ENCODE data around the gene CCDC57.
A peak's percentile ranks its signal among the peaks of the same experiment; 100 is the strongest.

The CCDC57 gene

DNA sequence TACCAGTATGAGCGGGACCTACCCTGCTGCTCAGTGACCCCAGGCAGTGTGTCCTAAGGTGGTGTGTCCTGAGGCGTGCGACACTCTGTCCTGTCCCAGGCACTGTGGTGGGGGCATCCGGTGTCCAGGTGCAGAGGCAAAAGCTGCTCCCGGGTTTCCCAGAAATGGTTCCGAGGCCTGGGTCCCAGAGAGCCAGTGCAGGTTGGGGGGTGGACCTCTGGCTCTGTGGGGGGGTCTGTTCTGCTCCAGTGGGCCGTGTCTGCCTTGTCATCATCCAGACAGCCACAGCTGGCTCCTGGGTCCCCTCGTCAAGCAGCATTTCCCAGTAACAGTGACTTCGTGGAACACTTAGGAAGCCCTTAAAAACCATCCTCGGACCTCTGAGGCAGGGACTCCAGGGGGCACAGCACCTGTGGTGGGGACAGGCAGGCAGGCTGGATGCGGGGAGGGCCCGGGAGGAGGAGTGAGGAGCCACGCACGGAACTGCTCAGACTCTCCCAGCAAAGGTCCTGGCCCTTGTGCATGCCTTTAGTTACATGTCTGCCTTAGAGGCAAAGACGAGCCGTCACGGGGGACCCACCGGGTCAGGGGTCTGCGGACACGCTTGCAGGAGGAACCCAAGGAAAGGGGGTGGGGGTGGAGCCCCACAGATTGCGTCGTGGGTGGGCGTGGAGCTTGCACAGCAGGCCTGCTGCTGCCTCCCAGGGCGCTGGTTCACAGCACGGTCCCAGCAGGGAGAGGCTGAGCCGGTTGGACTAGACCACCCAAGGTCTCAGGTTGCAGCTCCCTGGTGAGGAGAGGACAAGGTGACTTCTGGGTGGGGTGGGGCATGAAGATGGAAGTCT, 21.8 kb upstream of the CCDC57 start:
- DNase-seq = no peak

DNA sequence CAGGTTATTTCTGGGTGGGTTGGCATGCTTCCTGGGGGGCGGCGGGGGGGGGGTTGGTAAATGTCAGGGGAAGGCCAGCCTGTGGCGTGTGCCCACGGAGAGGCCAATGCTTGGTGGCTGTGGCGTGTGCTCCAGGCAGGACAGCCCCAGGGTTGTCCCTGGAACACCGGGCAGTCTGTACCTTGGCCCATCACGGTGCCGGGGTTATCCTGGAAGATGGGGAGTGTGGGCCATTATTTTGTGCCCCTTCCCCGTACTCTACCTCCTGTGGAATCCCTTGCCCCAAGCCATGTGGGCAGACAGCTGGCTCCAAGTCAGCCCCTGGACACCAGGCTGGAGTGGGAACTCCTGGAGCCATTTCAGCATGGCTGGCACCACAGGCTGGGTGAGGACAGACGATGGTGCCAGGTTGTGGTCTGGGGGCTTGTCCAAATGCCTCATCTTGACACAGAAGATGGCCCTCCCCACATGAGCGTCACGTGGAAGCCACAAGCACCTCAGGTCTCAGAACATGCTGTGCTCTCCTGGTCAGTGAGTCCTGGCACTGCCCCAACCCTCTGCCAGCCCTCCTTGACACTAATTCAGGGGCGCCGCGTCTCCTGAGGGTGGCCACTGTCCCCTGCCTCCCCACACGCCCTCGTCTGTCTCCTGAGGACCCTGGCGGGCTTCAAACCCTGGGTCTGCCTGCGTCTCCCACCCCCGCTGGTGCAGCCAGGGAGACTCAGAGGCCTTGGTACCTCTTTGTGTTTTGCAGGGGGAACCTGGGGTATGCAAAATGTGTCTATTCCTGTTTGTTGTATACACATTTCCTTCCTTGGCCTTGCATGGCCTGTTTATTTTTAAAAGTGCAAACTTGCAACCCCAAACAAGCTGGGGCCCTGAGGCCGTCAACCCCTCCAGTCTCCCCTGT, 20.5 kb upstream of the CCDC57 start:
- DNase-seq = no peak

DNA sequence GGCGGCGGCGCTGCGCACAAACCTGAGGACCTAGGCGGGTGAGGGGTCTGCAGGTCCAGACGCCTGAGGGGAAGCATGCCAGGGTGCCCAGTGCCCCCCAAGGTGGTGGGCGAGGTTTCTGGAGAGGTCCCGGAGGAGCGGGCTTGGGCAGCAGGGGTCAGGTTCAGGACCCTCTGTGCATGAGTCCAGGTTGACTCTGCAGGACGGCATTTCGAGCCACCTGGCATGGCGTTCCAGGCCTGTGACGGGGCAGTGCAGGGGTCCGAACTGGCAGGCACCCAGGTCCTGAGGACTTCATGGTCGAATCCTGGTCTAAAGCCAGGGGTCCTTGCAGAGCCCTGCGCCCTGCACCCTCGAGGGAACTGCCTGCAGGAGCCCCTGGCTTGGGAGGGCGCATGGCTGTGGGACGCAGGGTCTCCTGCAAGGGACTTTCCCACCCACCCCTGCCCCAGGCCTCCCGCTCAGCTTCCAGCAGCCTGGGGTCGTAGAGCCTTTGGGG, 19.7 kb upstream of the CCDC57 start:
- no peak for DNase-seq

DNA sequence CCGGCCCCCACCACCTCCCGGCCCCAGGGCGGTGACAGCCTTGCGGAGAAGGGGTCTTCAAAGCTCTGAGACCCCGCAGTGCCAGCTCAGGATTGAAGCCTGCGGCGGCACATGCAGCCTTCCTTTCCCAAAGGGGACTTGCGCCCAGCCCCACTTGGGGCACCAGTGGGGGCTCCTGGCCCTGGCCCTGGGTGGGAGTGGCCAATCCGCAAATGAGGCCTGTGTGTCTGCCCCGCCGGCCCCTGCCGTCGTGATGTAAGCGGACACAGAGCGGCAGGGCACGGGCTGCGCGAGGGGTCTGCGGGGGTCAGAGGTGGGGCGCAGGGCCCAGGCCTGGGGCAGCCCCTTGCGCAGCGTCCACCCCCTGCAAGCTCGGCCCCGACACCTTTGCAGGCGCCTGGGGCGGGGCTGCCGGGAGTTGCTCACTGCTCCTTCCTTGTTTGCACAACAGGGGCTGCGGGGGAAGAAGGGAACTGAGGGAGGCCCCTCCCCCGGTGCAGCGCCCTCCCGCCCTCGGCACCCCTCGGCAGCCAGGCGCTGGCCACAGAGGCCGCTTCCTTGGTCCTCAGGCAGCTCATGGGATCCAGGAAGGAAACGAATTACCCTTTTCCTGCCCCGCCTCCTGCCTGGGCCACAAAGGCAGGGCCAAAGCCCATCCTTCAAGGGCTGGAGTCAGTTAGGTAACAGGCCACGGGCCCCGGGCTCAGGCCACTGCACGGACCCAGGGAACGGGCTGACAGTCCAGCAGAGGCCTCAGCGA, 19.1 kb upstream of the CCDC57 start:
- DNase-seq = no peak

DNA sequence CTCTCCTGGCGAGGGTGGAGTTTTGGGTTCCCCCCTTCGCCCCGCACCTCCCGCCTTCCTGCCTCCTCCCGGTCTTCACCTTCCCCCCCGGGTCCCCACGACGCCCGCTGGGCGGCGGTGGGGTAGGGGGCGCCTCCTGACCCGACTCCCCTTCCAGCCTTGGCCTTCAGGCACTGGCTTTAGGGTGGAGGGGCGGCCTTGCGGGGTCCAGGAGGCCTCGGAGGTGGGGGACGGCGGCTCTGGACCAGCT, 18.6 kb upstream of the CCDC57 start:
- DNase-seq = no peak

DNA sequence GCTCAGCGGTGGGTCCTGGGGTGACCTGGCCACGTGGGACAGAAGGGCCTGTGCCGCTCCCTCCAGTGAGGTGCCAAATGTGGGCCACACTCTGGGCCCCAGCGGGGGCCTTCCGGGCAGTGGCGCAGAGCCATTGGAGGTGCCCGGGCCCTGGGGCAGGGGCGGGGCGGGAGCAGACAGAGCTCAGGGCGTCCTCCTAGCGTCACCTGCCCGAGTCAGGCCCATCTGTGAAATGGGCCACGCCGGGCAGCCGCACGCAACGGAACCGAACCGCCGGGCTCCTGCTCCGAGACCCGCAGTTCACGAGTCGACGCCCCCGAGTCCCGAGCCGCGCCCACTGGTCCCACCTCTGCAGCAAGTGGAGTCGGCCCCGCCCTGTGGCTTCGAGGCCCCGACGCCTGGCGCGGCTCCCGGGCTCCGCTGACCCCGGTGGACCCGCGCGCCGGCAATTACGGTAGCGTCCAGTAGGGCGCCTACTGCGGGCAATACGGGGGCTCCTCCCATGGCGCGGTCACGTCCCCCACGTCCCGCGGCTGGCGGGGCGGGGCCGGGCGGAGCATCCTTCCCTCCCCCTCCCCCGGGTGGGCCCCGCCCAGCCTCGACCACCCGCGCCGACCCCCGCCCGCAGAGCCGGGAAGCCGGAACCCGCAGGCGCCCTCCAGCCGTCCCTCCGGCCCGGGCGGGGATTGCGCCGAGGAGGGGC, 18.1 kb upstream of the CCDC57 start:
- peak; percentile 60 for DNase-seq

DNA sequence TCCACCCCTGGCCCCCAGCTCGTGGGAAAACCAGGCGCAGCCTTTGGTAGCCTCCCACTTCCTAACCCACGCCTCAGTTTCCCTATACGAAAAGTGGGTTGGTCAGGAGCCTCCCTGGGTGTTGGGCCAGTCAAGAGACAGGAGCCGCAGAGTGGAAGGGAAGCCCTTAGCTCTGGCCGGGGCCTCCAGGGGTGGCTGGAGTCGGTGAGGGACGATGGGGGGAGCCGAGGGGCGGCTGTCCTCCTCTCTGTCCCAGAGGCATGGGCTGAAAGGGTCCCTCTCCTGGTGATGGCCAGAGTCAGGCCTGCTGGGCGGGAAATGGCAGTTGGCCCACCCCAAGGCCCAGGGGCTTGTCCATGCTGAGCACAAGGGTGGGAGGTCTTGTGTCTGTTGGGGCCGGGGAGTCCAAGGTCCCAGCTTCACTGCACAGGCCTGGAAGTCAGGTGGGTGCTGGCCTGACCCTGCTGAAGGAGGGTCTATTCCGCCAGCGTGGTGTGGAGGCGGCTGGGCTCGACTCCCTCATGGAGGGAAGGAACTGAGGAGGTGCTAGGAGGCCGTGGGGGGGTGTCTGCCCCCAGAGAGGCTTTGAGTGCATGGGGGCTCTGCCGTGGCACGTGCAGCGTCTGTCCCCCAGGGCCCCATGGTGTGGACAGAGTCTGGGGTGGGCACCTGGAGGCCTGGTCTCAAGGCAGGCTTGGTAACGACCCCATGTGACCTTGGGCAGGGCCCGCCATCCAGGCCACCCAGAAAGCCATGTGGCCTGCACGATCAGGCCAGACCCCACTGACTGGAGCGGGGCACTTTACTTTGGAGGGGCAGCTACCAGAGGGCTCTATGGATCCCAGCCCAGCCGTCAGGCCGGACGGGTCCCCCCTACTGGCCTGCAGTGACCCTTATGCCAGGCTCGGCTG, 17.3 kb upstream of the CCDC57 start:
- no peak for DNase-seq

DNA sequence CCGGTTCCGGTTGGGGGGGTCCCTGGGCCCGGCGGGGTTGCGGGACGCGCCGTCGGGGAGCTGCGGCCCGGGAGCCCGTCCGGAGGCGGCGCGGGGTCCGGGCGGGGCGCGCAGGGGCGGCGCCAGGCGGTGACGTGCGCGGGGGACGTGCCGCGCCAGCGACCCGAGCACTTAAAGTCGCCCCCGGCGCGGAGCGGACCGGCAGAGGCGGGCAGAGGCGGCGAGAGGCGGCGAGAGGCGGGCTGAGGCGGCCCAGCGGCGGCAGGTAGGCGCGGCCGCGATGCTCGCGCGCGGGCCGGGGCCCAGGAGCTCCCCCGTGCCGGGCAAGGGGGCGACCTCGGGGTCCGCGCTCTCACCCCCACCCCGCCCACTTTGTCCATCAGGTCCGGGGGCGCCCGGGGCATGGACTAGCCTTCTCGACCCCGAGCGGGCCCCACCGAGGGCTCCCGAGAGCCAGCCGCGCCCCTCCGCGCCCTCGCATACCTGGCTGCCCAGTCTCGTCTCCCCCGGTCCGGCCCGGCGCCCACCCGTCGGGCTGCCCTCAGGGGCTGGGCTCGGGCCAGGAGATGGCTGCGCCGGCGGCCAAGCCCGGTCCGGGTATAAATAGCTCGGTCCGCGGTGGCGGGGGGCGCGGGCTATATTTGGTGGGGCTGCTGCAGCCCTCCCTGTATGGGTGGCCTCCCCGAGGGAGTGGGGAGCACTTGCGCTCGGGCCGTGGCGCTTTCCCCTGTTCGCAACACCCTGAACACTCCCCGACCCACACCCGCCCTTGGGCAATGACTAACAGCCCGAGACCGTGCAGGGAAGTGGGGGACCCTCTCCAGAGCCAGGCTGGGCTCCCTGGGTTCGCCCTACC, 16.4 kb upstream of the CCDC57 start, which contains the start of gene SLC16A3:
Gene SLC16A3, plus strand, starts transcription at position 201 of the 856 bp plus-strand sequence. CDS start 6,967 bp downstream, outside the sequence.
- DNase-seq = peak; percentile 74

DNA sequence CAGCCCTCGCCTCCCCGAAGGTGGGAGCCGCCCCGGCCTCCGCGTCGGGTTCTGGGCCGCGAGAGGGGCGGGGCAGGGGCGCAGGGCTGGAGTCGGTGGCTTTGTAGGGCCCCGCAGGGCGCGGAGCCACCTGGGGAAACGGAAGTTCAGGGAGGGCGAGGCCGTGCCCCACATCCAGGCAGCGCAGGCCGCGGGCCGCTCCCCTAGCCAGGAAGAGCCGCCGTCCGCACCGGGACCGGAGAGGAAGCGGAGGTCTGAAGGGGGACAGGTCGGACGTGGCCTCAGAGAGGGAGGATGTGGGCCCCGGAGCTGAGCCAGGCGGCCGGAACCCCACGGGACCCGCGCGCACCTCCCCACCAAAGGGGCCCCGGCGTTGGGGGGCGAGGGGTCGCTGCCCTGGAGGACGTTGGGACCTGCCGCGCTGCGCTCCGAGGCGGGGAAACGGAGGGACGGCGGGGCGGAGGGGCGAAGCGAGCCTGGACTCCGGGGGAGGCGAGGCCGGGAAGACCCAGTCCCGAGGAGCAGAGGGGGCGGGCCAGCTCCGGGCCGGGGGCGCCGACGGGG, 15.7 kb upstream of the CCDC57 start:
- DNase-seq = no peak

DNA sequence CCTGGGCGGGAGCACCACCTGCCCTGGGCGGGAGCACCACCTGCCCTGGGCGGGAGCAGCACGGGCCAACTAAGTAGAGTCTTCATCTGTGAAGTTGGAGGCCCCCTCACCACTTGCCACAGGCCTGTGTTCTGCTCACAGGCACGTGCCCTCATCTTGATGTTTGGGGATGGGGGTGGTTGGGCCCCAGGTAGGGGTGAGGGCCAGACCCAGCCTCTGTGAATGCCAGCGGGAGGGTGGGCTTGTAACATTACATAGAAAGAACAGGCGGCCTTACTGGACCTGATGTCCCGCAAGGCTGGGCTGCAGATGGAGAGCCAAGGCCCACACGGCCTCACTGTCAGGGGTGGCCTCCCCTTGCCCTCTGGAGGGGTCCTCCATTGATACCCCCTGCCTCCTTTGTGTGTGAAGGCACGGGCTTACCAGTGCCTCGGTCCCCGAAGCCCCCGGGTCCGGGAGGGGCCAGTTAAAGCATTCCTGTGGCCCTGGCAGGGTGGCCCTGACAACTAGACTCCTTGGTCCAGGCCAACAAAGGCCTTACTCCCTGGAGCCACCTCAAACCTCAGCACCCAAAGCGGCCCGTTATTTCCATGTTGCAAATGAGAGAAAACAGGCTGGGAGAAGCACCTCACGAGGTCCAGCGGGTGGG, 15.1 kb upstream of the CCDC57 start:
- DNase-seq = no peak

DNA sequence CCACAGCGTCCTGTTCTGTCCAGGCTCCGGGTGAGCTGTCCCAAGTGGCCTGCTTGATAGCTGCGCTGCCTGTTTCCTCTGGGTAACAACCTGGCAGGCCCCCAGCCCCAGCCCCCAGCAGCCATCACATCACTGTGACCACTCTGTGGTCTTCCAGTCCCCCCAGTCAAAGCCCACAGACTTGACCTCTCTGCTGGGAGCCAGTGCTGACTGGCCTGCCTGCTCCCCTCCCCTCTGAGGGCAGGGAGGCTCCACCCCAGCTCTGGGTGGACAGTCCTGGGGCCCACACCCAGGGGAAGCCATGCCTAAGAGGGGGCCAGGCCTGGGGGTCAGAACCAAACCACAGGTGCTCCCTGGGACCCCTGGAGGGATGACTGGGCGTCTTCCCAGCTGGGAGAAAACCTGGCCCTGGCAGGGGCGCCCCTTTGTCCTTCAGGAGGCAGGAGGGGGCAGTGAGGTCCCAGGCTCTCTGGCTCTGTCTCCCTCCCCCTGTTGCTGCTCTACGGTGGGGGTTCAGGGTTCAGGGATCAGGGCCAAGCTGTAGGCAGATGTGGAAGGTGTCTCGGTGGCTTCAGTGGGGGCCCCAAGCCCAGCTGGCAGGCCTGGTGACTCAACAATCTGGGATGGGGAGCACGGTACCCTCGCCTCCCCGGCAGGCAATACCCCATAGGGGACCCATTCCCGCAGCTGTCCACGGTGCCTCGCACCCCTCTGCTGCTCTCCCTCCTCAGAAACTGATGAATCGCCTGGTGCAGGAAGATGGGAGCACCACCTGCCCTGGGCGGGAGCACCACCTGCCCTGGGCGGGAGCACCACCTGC, 14.4 kb upstream of the CCDC57 start:
- DNase-seq = no peak

DNA sequence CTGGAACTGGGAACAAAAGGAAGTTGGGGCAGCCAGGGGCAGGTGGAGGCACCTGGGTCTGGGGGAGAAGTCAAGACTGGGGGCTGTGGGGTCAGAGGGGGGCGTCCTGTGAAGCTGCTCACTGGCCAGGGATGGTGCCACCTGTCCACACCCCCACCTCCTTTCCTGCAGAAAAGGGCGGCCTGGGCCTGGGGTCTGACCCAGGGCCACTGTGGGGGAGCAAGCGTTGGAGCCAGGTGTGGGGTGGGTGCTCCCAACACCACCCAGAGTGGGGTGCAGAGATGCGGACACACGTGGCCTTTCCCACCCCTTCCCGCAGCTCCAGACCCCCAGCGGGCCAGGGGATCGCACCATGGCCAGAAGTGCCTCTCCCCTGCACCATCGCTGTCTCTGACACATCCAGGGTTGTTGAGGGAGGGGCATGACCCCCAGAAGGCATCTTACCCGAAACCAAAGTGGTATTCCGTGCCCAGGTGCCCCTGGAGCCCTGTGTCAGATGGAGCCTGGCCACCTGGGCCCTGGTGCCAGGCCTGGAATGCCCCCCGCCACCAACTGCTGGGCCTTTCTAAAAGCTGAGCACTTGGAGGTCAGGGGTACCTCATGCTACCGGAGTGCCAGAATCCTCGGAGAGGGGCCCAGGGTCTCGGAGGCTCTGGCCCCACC, 13.6 kb upstream of the CCDC57 start:
- DNase-seq = no peak

DNA sequence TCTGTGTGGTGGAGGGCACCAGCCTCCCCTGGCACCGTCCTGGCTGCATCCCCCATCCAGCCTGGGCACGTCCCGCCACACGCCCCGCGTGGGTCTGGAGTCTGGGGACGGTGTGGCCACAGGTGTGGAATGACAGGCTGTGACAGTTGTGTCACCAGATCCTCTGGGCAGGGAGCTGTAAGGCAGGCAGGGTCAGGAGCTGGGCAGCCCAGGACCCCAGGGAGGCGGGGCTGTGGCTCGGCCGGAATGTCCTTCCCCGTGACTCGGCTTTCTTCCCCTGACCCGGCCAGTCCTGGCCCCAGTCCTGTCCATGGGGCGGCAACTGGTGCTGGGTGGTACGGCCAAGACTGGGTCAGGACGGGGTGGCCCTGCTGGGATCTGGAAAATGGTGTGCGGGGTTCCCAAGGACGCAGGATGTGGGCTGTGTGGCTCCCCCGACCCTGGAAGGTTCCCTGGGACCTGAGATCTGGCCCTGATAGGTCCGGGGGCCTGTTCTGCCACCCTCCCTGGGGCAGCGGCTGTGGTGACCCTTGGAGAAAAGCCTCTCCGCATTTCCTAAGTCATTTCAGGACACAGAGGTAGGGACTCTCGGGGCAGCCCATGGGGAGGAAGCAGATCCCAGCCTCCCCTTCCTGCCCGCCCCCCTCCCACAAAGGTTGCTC, 12.9 kb upstream of the CCDC57 start:
- no peak for DNase-seq

DNA sequence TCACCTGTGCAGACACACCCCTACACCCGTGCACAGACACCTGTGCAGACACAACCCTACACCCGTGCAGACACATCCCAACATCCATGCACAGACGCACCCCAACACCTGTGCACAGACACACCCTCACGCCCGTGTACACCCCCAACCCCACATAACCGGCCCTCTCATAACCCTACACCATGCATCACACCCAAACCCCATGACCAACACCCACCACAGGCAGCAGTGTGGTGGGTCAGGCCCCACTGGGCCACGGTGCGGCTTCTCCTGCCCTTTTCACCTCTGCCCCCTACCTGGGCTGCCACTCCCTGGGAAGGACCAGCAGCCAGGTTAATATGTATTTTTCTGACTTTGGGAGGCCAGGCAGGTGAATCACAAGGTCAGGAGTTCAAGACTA, 12.0 kb upstream of the CCDC57 start:
- DNase-seq = no peak

DNA sequence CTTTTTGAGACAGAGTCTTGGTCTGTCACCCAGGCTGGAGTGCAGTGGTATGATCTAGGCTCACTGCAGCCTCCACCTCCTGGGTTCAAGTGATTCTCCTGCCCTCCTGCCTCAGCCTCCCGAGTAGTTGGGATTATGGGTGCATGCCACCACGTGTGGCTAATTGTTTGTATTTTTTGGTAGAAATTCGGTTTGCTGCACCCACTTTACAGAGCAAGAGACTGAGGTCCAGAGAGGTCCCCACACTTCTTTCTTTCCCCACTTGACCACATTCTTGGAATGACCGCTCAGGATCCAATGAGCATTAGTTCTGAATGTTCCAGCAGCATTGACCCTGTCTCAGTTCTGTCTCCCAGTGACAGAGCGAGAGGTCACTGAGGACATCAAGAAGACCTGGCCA, 10.9 kb upstream of the CCDC57 start:
- DNase-seq = no peak

DNA sequence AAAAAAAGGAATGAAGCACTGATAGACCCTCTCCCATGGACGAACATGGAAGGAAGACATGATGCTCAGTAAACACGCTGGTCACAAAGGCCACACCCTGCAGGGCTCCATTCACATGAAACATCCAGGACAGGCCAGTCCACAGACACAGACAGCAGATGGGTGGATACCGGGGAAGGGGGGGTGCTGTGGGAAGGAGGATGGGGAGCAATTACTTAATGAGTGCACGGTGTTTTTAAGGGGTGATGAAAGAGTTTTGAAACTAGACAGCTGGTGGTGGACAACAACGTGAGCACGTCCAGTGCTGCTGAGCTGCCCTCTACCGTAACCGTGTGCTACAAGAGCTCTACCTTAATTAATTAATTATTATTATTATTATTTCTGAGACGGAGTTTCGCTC, 10.2 kb upstream of the CCDC57 start:
- DNase-seq = no peak

DNA sequence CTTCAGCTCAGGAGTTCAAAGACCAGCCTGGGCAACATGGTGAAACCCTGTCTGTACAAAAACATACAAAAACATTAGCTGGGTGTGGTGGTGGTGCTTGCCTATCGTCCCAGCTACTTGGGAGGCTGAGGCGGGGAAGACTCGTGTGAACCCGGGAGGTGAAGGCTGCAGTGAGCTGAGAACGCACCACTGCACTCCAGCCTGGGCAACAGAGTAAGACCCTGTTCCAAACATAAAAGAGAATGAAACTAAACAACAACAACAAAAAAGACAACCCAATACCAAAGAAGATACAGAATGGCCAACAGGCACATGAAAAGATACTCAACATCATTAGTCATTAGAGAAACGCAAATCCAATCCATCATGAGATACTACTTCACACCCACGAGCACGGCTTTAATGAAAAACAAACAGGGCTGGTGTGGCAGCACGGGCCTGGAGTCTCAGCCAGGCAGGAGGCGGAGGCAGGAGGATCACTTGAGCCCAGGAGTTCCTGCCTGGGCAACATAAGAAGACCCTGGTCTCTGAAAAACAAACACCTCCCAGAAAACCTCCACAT, 8.8 kb upstream of the CCDC57 start:
- DNase-seq = no peak

Data from activated CD8-positive, alpha-beta memory T cell treated with anti-CD3 and anti-CD28 coated beads, Interleukin-2, amount 50 U/mL, for 4 hours (primary cell).